Activated T-helper 1 cell treated with anti-CD3 and anti-CD28 coated beads, Interleukin-12 subunit alpha, Interleukin-12 subunit beta, Interleukin-2, Interleukin-4 antibody, amounts not matched to agents 30 ng/mL and 10 ng/mL and 1 ng/mL, durations not matched to agents 14 hours and 24 hours and 36 hours (primary cell): ENCODE measurements around the gene GPRASP2. TPM values are rescaled to one million over a fixed set of nuclear protein-coding genes. Genes with fewer than 3 reads are reported as not detected.

ENCODE experiments used
- DNase-seq: peaks from one replicate; pipeline ENCODE4 v3.0.0; 2021; ENCODE audit warnings: low spot score
- H3K27ac Mint-ChIP-seq: one replicate; pipeline ENCODE4 v1.8.0; 2021; ENCODE audit warnings: mild to moderate bottlenecking, mixed read lengths
- H3K27me3 Mint-ChIP-seq: one replicate; pipeline ENCODE4 v1.8.0; 2022; ENCODE audit warnings: mild to moderate bottlenecking, moderate library complexity, mixed read lengths; ENCODE audit not compliant: insufficient read depth
- H3K36me3 Mint-ChIP-seq: one replicate; pipeline ENCODE4 v1.8.0; 2021; ENCODE audit warnings: low read depth, mixed read lengths
- H3K4me1 Mint-ChIP-seq: one replicate; pipeline ENCODE4 v1.8.0; 2021; ENCODE audit warnings: low read depth, mixed read lengths
- H3K4me3 Mint-ChIP-seq: one replicate; pipeline ENCODE4 v1.8.0; 2021; ENCODE audit warnings: mild to moderate bottlenecking, moderate library complexity, mixed read lengths
- H3K9me3 Mint-ChIP-seq: one replicate; pipeline ENCODE4 v1.8.0; 2021; ENCODE audit warnings: mixed read lengths
- intact Hi-C: fragments of 100-400 bp; cut with micrococcal nuclease; formaldehyde crosslinking; loops from one replicate; pipeline ENCODE4 v1.15.1; 2024
- total RNA-seq: library from RNA; stranded (reverse); gene quantifications from 2 replicates; pipeline ENCODE4 v1.2.3, GENCODE V29; 2022

GPRASP2 gene
- total RNA-seq, 1 donor from 2014 or later: 0.10 TPM

DNA sequence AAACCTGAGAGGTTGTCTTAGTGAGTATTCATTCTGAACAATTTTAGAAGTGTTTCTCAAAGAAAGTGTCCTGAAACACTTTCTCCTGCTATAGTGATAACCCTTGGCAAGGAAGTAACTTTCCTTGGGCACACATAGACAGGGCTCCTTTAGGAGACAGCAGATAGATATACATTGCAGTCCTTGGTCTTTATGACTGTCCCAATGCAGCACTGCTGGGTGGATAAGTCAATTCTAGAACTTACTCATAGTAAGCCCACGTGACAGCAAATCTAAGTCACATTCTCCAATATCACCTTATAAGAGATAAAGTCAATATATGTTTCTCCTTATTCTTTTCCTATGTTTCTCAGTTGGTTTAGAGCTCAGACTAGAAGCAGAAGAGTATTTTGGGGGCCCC lies 55.0 kb downstream of the GPRASP2 start:
- no peaks in the 10 kb centered on the region for H3K9me3 Mint-ChIP-seq

More for the DNA sequence above, 55.0 kb downstream of the GPRASP2 start:
- Mint-ChIP-seq H3K27me3 (no peaks in the 10 kb centered on the region), H3K27ac (no peak overlapping the region), H3K4me3 (no peak overlapping the region), H3K4me1 (peaks cover 12% of the 10 kb centered on the region), H3K36me3 (no peaks in the 10 kb centered on the region)
- no peak for DNase-seq
- intact Hi-C loops: loop anchor here (5.0 to 10.0 kb wide), 3 partner anchors 252 to 1362 kb away; partner anchors contain the start of genes ARMCX6, GLA, HNRNPH2 and TMSB15A

Other genes starting within 250 kb of the GPRASP2 start
- gene TCP11X2, start 240.6 kb upstream of the GPRASP2 start, total RNA-seq: not detected in 2 replicates
- gene TMSB15A, start 195.7 kb upstream of the GPRASP2 start, total RNA-seq: not detected in 2 replicates
- 6.0 and 6.2 TPM in 2 replicates for gene ARMCX5, start 112.9 kb upstream of the GPRASP2 start, total RNA-seq
- gene GPRASP1, start 61.0 kb upstream of the GPRASP2 start, total RNA-seq: 0.44 and 0.47 TPM in 2 replicates
- gene GPRASP3, start 8.3 kb downstream of the GPRASP2 start, total RNA-seq: 0.65 and 0.88 TPM in 2 replicates
- gene RAB40AL, start 224.8 kb downstream of the GPRASP2 start, total RNA-seq: 0.41 and 0.44 TPM in 2 replicates